ENCODE results near the gene KCNA10.

The KCNA10 gene

DNA sequence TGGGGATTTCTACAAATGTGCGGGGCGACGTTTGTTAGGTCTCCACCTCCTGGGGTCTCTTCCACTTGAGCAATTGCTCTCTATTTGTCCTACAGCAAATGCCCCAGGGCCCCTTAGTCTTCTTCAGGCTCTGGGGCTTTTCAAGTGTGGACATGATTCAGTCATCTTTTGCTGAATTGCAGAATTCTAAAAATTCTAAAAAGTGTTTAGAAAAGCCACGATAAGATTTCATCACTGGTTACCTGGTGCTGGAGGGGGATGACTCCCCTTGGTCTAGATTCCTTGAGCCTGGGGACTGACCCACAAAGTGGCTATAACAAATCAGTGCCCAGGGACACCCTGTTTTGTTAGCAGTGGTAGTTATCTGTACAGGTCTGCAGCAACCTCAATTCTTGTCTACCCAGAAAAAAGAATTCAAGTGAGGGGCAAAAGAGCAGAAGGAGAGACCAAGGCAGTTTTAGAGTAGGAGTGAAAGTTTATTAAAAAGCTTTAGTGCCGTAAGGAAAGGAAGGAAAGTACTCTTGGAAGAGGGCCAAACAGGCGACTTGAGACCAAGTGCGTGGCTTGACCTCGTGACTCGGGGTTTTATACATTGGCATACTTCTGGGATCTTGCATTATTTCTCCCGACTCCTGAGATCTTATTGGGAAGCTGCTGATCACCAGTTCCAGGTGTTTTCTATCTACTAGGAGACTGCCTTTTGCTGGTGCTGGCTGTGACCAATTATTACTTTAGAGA lies 42.8 kb downstream of the KCNA10 start:
- no peaks in the 10 kb centered on the region for H3K27me3 ChIP-seq (ENCODE audit: control insufficient read depth in 5 of 5, insufficient read depth in 4 of 5, low read length in 5 of 5)
- peaks cover 0 to 30% (median 18%) of the 10 kb centered on the region in 5 donors for H3K4me1 ChIP-seq (ENCODE audit: control insufficient read depth in 5 of 5, insufficient read depth in 5 of 5, low read length in 5 of 5)
- no peaks in the 10 kb centered on the region for H3K36me3 ChIP-seq (ENCODE audit: control insufficient read depth in 5 of 5, insufficient read depth in 5 of 5, low read length in 5 of 5)
- H3K27ac ChIP-seq (ENCODE audit: low read depth, low read length), result no peak overlapping the region
- no peaks in the 10 kb centered on the region for H3K9me3 ChIP-seq (ENCODE audit: control insufficient read depth in 5 of 5, low read length in 5 of 5)
- H3K9ac ChIP-seq (ENCODE audit: low read length in 5 of 5), result no peak overlapping the region
- no peak overlapping the region for H3K4me3 ChIP-seq (ENCODE audit: low read depth in 1 of 5, low read length in 5 of 5)

DNA sequence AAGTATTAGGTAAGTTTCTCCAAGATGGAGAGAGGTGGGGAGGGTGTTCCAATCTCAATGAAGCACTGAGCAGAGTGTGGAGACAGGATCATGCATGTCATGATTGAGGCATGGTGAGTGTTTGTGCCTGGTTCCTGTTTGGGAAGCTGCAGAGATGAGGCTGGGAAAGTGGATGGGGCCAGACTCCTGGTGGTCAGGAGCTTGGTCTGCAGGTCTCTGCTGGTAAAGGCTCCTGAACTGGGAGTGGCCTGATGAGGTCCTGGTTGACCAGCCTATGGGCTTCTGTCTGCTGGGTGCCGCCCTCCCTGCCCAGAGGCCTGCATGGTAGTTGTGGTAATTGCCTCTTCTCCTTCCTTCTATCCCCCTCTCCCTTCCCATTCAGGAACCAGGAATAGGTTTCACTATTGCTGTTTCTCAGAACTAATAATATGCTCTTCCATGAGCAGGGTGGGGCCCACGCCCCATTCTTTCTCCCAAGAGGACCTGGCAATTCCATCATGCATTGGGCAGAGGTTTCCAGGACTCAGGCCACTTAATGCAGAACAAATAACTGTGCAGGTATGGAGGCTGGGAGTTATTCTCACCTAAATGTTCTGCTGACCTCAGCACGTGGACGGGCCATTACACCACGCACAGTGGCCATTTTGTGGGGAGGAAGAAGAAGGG lies 43.5 kb downstream of the KCNA10 start:
- Histone ChIP-seq H3K9me3 (ENCODE audit: control insufficient read depth in 5 of 5, low read length in 5 of 5) (no peaks in the 10 kb centered on the region), H3K4me3 (ENCODE audit: low read depth in 1 of 5, low read length in 5 of 5) (no peak overlapping the region), H3K36me3 (ENCODE audit: control insufficient read depth in 5 of 5, insufficient read depth in 5 of 5, low read length in 5 of 5) (no peaks in the 10 kb centered on the region), H3K9ac (ENCODE audit: low read length in 5 of 5) (no peak overlapping the region), H3K27me3 (ENCODE audit: control insufficient read depth in 5 of 5, insufficient read depth in 4 of 5, low read length in 5 of 5) (no peaks in the 10 kb centered on the region), H3K4me1 (ENCODE audit: control insufficient read depth in 5 of 5, insufficient read depth in 5 of 5, low read length in 5 of 5) (peaks cover 0 to 23% (median 11%) of the 10 kb centered on the region in 5 donors), H3K27ac (ENCODE audit: low read depth, low read length) (no peak overlapping the region)

DNA sequence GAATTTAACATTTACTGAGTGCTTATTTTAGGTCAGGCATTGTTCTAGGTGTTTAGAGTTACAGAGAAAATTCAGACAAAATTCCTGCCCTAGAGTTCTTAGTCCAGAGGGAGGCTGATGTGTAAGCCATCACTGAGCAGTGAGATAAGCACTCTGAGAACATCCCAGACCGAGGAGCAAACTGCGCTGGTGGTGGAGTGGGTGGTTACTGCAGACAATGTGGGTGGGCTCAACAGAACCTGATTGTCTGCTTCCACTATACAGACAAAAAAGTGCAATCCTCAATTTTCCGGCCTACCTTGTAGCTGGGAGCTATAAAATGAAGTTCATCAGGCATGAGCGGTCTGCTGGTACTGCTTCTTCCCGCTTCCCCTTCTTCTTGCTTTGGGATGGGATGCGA lies 44.5 kb downstream of the KCNA10 start:
- no peaks in the 10 kb centered on the region for H3K9me3 ChIP-seq (ENCODE audit: control insufficient read depth in 5 of 5, low read length in 5 of 5)
- H3K27ac ChIP-seq (ENCODE audit: low read depth, low read length), result no peak overlapping the region
- no peak overlapping the region for H3K4me3 ChIP-seq (ENCODE audit: low read depth in 1 of 5, low read length in 5 of 5)
- H3K4me1 ChIP-seq (ENCODE audit: control insufficient read depth in 5 of 5, insufficient read depth in 5 of 5, low read length in 5 of 5), result peaks cover 0 to 12% (median 4%) of the 10 kb centered on the region in 5 donors
- H3K9ac ChIP-seq (ENCODE audit: low read length in 5 of 5), result no peak overlapping the region
- no peaks in the 10 kb centered on the region for H3K36me3 ChIP-seq (ENCODE audit: control insufficient read depth in 5 of 5, insufficient read depth in 5 of 5, low read length in 5 of 5)
- H3K27me3 ChIP-seq (ENCODE audit: control insufficient read depth in 5 of 5, insufficient read depth in 4 of 5, low read length in 5 of 5), result no peaks in the 10 kb centered on the region

DNA sequence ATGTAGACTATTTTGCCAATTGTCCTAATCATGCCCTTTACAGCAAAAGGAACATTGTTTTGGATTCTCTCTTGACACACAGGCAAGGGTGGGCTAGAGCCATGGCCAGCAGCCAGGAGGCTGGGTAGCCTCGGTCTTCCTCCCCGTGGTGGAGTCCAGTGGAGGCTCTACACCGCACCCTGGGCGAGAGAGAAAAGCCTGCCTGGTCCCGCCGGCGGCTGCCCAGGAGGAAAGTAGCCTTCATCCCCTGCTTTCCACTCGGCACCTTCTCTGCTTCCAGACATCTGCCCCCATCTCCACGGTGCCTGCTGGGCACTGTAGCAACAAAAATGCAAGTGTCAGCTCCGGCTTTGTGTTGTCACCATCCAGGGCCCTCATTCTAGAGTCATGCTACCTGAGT lies 46.4 kb downstream of the KCNA10 start:
- H3K27me3 ChIP-seq (ENCODE audit: control insufficient read depth in 5 of 5, insufficient read depth in 4 of 5, low read length in 5 of 5), result no peaks in the 10 kb centered on the region
- no peak overlapping the region for H3K27ac ChIP-seq (ENCODE audit: low read depth, low read length)
- no peak overlapping the region for H3K9ac ChIP-seq (ENCODE audit: low read length in 5 of 5)
- H3K4me3 ChIP-seq (ENCODE audit: low read depth in 1 of 5, low read length in 5 of 5), result no peak overlapping the region
- H3K4me1 ChIP-seq (ENCODE audit: control insufficient read depth in 5 of 5, insufficient read depth in 5 of 5, low read length in 5 of 5), result peaks cover 0 to 7% (median 4%) of the 10 kb centered on the region in 5 donors
- H3K9me3 ChIP-seq (ENCODE audit: control insufficient read depth in 5 of 5, low read length in 5 of 5), result no peaks in the 10 kb centered on the region
- no peaks in the 10 kb centered on the region for H3K36me3 ChIP-seq (ENCODE audit: control insufficient read depth in 5 of 5, insufficient read depth in 5 of 5, low read length in 5 of 5)

DNA sequence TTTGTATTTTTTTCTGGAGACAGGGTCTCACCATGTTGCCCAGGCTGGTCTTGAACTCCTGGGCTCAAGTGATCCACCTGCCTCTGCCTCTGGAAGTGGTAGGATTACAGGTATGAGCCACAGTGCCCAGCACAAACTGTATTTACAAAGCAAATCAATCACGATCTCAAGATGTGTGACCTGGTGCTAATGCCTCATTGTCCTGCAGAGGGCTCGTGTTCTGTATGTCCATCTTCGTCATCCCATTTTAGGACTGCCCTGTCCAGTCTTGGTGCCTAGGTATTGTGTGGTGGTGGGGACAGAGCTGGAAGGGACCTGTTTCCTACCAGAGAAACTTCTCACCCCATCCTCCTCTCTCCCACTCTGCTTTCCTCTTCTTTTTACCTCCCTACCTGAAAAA lies 47.8 kb downstream of the KCNA10 start:
- peaks cover 0 to 8% (median 7%) of the 10 kb centered on the region in 5 donors for H3K4me1 ChIP-seq (ENCODE audit: control insufficient read depth in 5 of 5, insufficient read depth in 5 of 5, low read length in 5 of 5)
- H3K4me3 ChIP-seq (ENCODE audit: low read depth in 1 of 5, low read length in 5 of 5), result no peak overlapping the region
- no peak overlapping the region for H3K9ac ChIP-seq (ENCODE audit: low read length in 5 of 5)
- no peak overlapping the region for H3K27ac ChIP-seq (ENCODE audit: low read depth, low read length)
- no peaks in the 10 kb centered on the region for H3K27me3 ChIP-seq (ENCODE audit: control insufficient read depth in 5 of 5, insufficient read depth in 4 of 5, low read length in 5 of 5)
- no peaks in the 10 kb centered on the region for H3K36me3 ChIP-seq (ENCODE audit: control insufficient read depth in 5 of 5, insufficient read depth in 5 of 5, low read length in 5 of 5)
- H3K9me3 ChIP-seq (ENCODE audit: control insufficient read depth in 5 of 5, low read length in 5 of 5), result no peaks in the 10 kb centered on the region
